Limb (tissue), 2 donors: ENCODE measurements around the gene SLC22A25.
"Not testable (repeated sequence)": the region's sequence is repeated elsewhere in the genome, so short reads cannot be mapped to it uniquely, and the experiment has no call there.

Source experiments
- DNase-seq, 2 donors: peaks; one replicate each; pipeline ENCODE4 v3.0.0-alpha.2; 2016; ENCODE audit errors: extremely low spot score in 2 of 2

Gene SLC22A25

GRCh38 chr11:63235471-63236461 lies 7.6 kb downstream of the SLC22A25 start:
- not testable (repeated sequence) for DNase-seq

GRCh38 chr11:63229815-63230214 lies 13.6 kb downstream of the SLC22A25 start:
- no peak for DNase-seq

- DNase-seq = no peak
Measured at GRCh38 chr11:63227521-63228107, 15.8 kb downstream of the SLC22A25 start.

- no peak for DNase-seq
Measured at GRCh38 chr11:63226488-63227114, 16.8 kb downstream of the SLC22A25 start.

- no peak for DNase-seq
Measured at GRCh38 chr11:63214093-63214492, 29.3 kb downstream of the SLC22A25 start.

- peak in 1 of 2 donors; percentile 12 for DNase-seq
Measured at GRCh38 chr11:63212742-63213141, 30.7 kb downstream of the SLC22A25 start.

GRCh38 chr11:63210111-63210510 lies 33.3 kb downstream of the SLC22A25 start:
- no peak for DNase-seq
